ENCODE results near the gene CACNG4. TPM values are rescaled to one million over a fixed set of nuclear protein-coding genes. Genes with fewer than 3 reads are reported as not detected.

The CACNG4 gene
- total and polyA plus RNA-seq, 4 experiments from 2014 or later, result not detected

GRCh38 chr17:67027031-67027628 lies 62.6 kb downstream of the CACNG4 start:
- no peak overlapping the region for H3K27ac Mint-ChIP-seq
- H3K4me3 Mint-ChIP-seq, result no peak overlapping the region
- ChIA-PET POLR2A (ENCODE audit: partially characterized antibody) (no interaction called here), CTCF (ENCODE audit: partially characterized antibody) (no interaction called here)
- Histone ChIP-seq H3K4me3 (ENCODE audit: low read length in 2 of 2) (no peak overlapping the region), H3K36me3 (ENCODE audit: insufficient read depth, low read length) (no peaks in the 10 kb centered on the region), H3K27me3 (ENCODE audit: insufficient read depth, low read length) (no peaks in the 10 kb centered on the region), H3K27ac (ENCODE audit: low read depth, low read length) (no peak overlapping the region), H3K9me3 (ENCODE audit: control insufficient read depth in 1 of 2, low read length in 2 of 2) (no peaks in the 10 kb centered on the region), H3K4me1 (ENCODE audit: insufficient read depth, low read length) (no peaks in the 10 kb centered on the region)
- H3K36me3 Mint-ChIP-seq, result no peaks in the 10 kb centered on the region
- intact Hi-C loops (cut with micrococcal nuclease), result no loop called here
- peaks cover 0 to 3% of the 10 kb centered on the region in 2 donors for H3K27me3 Mint-ChIP-seq
- no peaks in the 10 kb centered on the region for H3K4me1 Mint-ChIP-seq
- no peak for DNase-seq
- no peaks in the 10 kb centered on the region for H3K9me3 Mint-ChIP-seq

GRCh38 chr17:67030641-67031040 lies 66.1 kb downstream of the CACNG4 start:
- no peak overlapping the region for H3K27ac Mint-ChIP-seq
- H3K4me1 Mint-ChIP-seq, result peaks cover 0 to 1% (median 0%) of the 10 kb centered on the region in 4 donors
- H3K27me3 Mint-ChIP-seq, result peaks cover 0 to under 1% of the 10 kb centered on the region in 2 donors
- H3K36me3 Mint-ChIP-seq, result no peaks in the 10 kb centered on the region
- H3K4me3 ChIP-seq (ENCODE audit: low read length in 2 of 2), result no peak overlapping the region
- ChIA-PET CTCF (ENCODE audit: partially characterized antibody) (no interaction called here), POLR2A (ENCODE audit: partially characterized antibody) (no interaction called here)
- no peak overlapping the region for H3K4me3 Mint-ChIP-seq
- no peak for DNase-seq
- intact Hi-C loops (cut with micrococcal nuclease), result no loop called here
- H3K27me3 ChIP-seq (ENCODE audit: insufficient read depth, low read length), result no peaks in the 10 kb centered on the region
- no peaks in the 10 kb centered on the region for H3K4me1 ChIP-seq (ENCODE audit: insufficient read depth, low read length)
- H3K9me3 ChIP-seq (ENCODE audit: control insufficient read depth in 1 of 2, low read length in 2 of 2), result no peaks in the 10 kb centered on the region
- no peaks in the 10 kb centered on the region for H3K9me3 Mint-ChIP-seq
- H3K27ac ChIP-seq (ENCODE audit: low read depth, low read length), result no peak overlapping the region
- H3K36me3 ChIP-seq (ENCODE audit: insufficient read depth, low read length), result no peaks in the 10 kb centered on the region

- intact Hi-C loops (cut with micrococcal nuclease), result no loop called here
- no peaks in the 10 kb centered on the region for H3K9me3 Mint-ChIP-seq
- H3K9me3 ChIP-seq (ENCODE audit: control insufficient read depth in 1 of 2, low read length in 2 of 2), result no peaks in the 10 kb centered on the region
- no peaks in the 10 kb centered on the region for H3K4me1 ChIP-seq (ENCODE audit: insufficient read depth, low read length)
- no peak overlapping the region for H3K4me3 ChIP-seq (ENCODE audit: low read length in 2 of 2)
- no peak overlapping the region for H3K27ac Mint-ChIP-seq
- H3K36me3 ChIP-seq (ENCODE audit: insufficient read depth, low read length), result no peaks in the 10 kb centered on the region
- no peaks in the 10 kb centered on the region for H3K36me3 Mint-ChIP-seq
- H3K4me3 Mint-ChIP-seq, result no peak overlapping the region
- ChIA-PET POLR2A (ENCODE audit: partially characterized antibody) (no interaction called here), CTCF (ENCODE audit: partially characterized antibody) (no interaction called here)
- DNase-seq, result no peak
- H3K27me3 Mint-ChIP-seq, result peaks cover 5 to 7% of the 10 kb centered on the region in 2 donors
- H3K27ac ChIP-seq (ENCODE audit: low read depth, low read length), result no peak overlapping the region
- H3K27me3 ChIP-seq (ENCODE audit: insufficient read depth, low read length), result no peaks in the 10 kb centered on the region
- peaks cover 0 to 3% (median 0%) of the 10 kb centered on the region in 4 donors for H3K4me1 Mint-ChIP-seq
Measured at GRCh38 chr17:67032382-67032781, 67.9 kb downstream of the CACNG4 start.

GRCh38 chr17:67032985-67033384 lies 68.5 kb downstream of the CACNG4 start:
- Histone ChIP-seq H3K4me1 (ENCODE audit: insufficient read depth, low read length) (no peaks in the 10 kb centered on the region), H3K4me3 (ENCODE audit: low read length in 2 of 2) (no peak overlapping the region), H3K9me3 (ENCODE audit: control insufficient read depth in 1 of 2, low read length in 2 of 2) (no peaks in the 10 kb centered on the region), H3K27ac (ENCODE audit: low read depth, low read length) (no peak overlapping the region), H3K36me3 (ENCODE audit: insufficient read depth, low read length) (no peaks in the 10 kb centered on the region), H3K27me3 (ENCODE audit: insufficient read depth, low read length) (no peaks in the 10 kb centered on the region)
- Mint-ChIP-seq H3K27me3 (peaks cover 5 to 7% of the 10 kb centered on the region in 2 donors), H3K36me3 (no peaks in the 10 kb centered on the region), H3K4me1 (peaks cover 0 to 3% (median 0%) of the 10 kb centered on the region in 4 donors), H3K27ac (no peak overlapping the region), H3K4me3 (no peak overlapping the region), H3K9me3 (no peaks in the 10 kb centered on the region)
- intact Hi-C loops (cut with micrococcal nuclease), result no loop called here
- no peak for DNase-seq
- POLR2A ChIA-PET (ENCODE audit: partially characterized antibody), result no interaction called here
- CTCF ChIA-PET (ENCODE audit: partially characterized antibody), result no interaction called here

- Histone ChIP-seq H3K4me1 (ENCODE audit: insufficient read depth, low read length) (no peaks in the 10 kb centered on the region), H3K27me3 (ENCODE audit: insufficient read depth, low read length) (no peaks in the 10 kb centered on the region), H3K27ac (ENCODE audit: low read depth, low read length) (no peak overlapping the region), H3K9me3 (ENCODE audit: control insufficient read depth in 1 of 2, low read length in 2 of 2) (no peaks in the 10 kb centered on the region), H3K4me3 (ENCODE audit: low read length in 2 of 2) (no peak overlapping the region), H3K36me3 (ENCODE audit: insufficient read depth, low read length) (no peaks in the 10 kb centered on the region)
- H3K4me3 Mint-ChIP-seq, result no peak overlapping the region
- peaks cover 5 to 8% of the 10 kb centered on the region in 2 donors for H3K27me3 Mint-ChIP-seq
- intact Hi-C loops (cut with micrococcal nuclease), result no loop called here
- H3K27ac Mint-ChIP-seq, result no peak overlapping the region
- POLR2A ChIA-PET (ENCODE audit: partially characterized antibody), result no interaction called here
- CTCF ChIA-PET (ENCODE audit: partially characterized antibody), result no interaction called here
- peaks cover 0 to 3% (median 0%) of the 10 kb centered on the region in 4 donors for H3K4me1 Mint-ChIP-seq
- no peaks in the 10 kb centered on the region for H3K9me3 Mint-ChIP-seq
- H3K36me3 Mint-ChIP-seq, result no peaks in the 10 kb centered on the region
- no peak for DNase-seq
Measured at GRCh38 chr17:67033613-67034012, 69.1 kb downstream of the CACNG4 start.

GRCh38 chr17:67035131-67036083 lies 70.9 kb downstream of the CACNG4 start:
- Histone ChIP-seq H3K36me3 (ENCODE audit: insufficient read depth, low read length) (no peaks in the 10 kb centered on the region), H3K27ac (ENCODE audit: low read depth, low read length) (no peak overlapping the region), H3K4me1 (ENCODE audit: insufficient read depth, low read length) (no peaks in the 10 kb centered on the region), H3K4me3 (ENCODE audit: low read length in 2 of 2) (no peak overlapping the region), H3K9me3 (ENCODE audit: control insufficient read depth in 1 of 2, low read length in 2 of 2) (no peaks in the 10 kb centered on the region), H3K27me3 (ENCODE audit: insufficient read depth, low read length) (no peaks in the 10 kb centered on the region)
- intact Hi-C loops (cut with micrococcal nuclease), result no loop called here
- CTCF ChIA-PET (ENCODE audit: partially characterized antibody), result no interaction called here
- no peak overlapping the region for H3K27ac Mint-ChIP-seq
- H3K27me3 Mint-ChIP-seq, result peaks cover 5 to 8% of the 10 kb centered on the region in 2 donors
- no peaks in the 10 kb centered on the region for H3K36me3 Mint-ChIP-seq
- no peak overlapping the region for H3K4me3 Mint-ChIP-seq
- H3K9me3 Mint-ChIP-seq, result no peaks in the 10 kb centered on the region
- H3K4me1 Mint-ChIP-seq, result peaks cover 0 to 3% (median 0%) of the 10 kb centered on the region in 4 donors
- no peak for DNase-seq
- POLR2A ChIA-PET (ENCODE audit: partially characterized antibody), result no interaction called here

- ChIA-PET CTCF (ENCODE audit: partially characterized antibody) (no interaction called here), POLR2A (ENCODE audit: partially characterized antibody) (no interaction called here)
- no peak overlapping the region for H3K4me3 ChIP-seq (ENCODE audit: low read length in 2 of 2)
- no peaks in the 10 kb centered on the region for H3K9me3 ChIP-seq (ENCODE audit: control insufficient read depth in 1 of 2, low read length in 2 of 2)
- Mint-ChIP-seq H3K4me3 (no peak overlapping the region), H3K9me3 (peaks cover 0 to 2% (median 0%) of the 10 kb centered on the region in 8 donors), H3K4me1 (peaks cover 0 to 3% (median 0%) of the 10 kb centered on the region in 4 donors), H3K27me3 (peaks cover 5 to 8% of the 10 kb centered on the region in 2 donors), H3K36me3 (no peaks in the 10 kb centered on the region), H3K27ac (no peak overlapping the region)
- H3K36me3 ChIP-seq (ENCODE audit: insufficient read depth, low read length), result no peaks in the 10 kb centered on the region
- H3K27me3 ChIP-seq (ENCODE audit: insufficient read depth, low read length), result no peaks in the 10 kb centered on the region
- no peaks in the 10 kb centered on the region for H3K4me1 ChIP-seq (ENCODE audit: insufficient read depth, low read length)
- intact Hi-C loops (cut with micrococcal nuclease), result no loop called here
- no peak overlapping the region for H3K27ac ChIP-seq (ENCODE audit: low read depth, low read length)
- DNase-seq, result no peak
Measured at GRCh38 chr17:67038861-67039365, 74.4 kb downstream of the CACNG4 start.

All from CD4-positive, alpha-beta memory T cell (primary cell).